ENCODE measurements around the gene WDR93.

Gene WDR93

GRCh38 chr15:89670971-89671560 lies 19.5 kb upstream of the WDR93 start:
- Histone ChIP-seq H3K4me3 (ENCODE audit: low read depth in 1 of 2, low read length in 2 of 2) (no peak overlapping the region), H3K9me3 (ENCODE audit: control insufficient read depth in 1 of 2, low read length in 2 of 2) (no peaks in the 10 kb centered on the region), H3K27ac (ENCODE audit: low read depth, low read length) (no peak overlapping the region), H3K9ac (ENCODE audit: low read depth in 1 of 2, low read length in 2 of 2) (no peak overlapping the region), H3K27me3 (ENCODE audit: control insufficient read depth in 1 of 2, insufficient read depth in 2 of 2, low read length in 2 of 2) (no peaks in the 10 kb centered on the region), H3K4me1 (ENCODE audit: control insufficient read depth in 1 of 2, insufficient read depth in 2 of 2, low read length in 2 of 2) (no peaks in the 10 kb centered on the region), H3K36me3 (ENCODE audit: control insufficient read depth in 1 of 2, insufficient read depth in 2 of 2, low read length in 2 of 2) (no peaks in the 10 kb centered on the region)

DNA sequence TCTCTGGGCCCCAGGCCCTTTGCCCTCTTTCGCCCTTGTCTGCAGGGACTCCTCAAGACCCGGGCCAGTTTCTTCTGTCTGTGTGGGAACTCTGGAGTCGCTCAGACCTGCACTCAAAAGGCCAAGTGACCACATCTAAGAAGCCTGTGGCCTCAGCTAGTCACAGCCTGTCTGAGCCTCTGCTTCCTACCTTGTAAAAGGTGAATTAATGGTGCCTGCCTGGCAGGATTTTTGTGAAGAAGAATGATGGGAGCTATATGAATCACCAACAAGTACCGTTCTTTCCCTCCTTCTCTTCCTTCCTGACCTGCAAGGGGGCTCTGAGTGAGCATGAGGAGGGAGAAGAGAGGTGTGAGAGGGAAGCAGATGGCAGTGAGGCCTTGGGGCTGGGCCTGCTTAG lies 18.9 kb upstream of the WDR93 start:
- Histone ChIP-seq H3K27me3 (ENCODE audit: control insufficient read depth in 1 of 2, insufficient read depth in 2 of 2, low read length in 2 of 2) (no peaks in the 10 kb centered on the region), H3K9ac (ENCODE audit: low read depth in 1 of 2, low read length in 2 of 2) (no peak overlapping the region), H3K4me3 (ENCODE audit: low read depth in 1 of 2, low read length in 2 of 2) (no peak overlapping the region), H3K9me3 (ENCODE audit: control insufficient read depth in 1 of 2, low read length in 2 of 2) (no peaks in the 10 kb centered on the region), H3K36me3 (ENCODE audit: control insufficient read depth in 1 of 2, insufficient read depth in 2 of 2, low read length in 2 of 2) (no peaks in the 10 kb centered on the region), H3K27ac (ENCODE audit: low read depth, low read length) (no peak overlapping the region), H3K4me1 (ENCODE audit: control insufficient read depth in 1 of 2, insufficient read depth in 2 of 2, low read length in 2 of 2) (no peaks in the 10 kb centered on the region)

GRCh38 chr15:89672221-89673164 lies 18.1 kb upstream of the WDR93 start:
- Histone ChIP-seq H3K27me3 (ENCODE audit: control insufficient read depth in 1 of 2, insufficient read depth in 2 of 2, low read length in 2 of 2) (no peaks in the 10 kb centered on the region), H3K9ac (ENCODE audit: low read depth in 1 of 2, low read length in 2 of 2) (no peak overlapping the region), H3K27ac (ENCODE audit: low read depth, low read length) (no peak overlapping the region), H3K36me3 (ENCODE audit: control insufficient read depth in 1 of 2, insufficient read depth in 2 of 2, low read length in 2 of 2) (no peaks in the 10 kb centered on the region), H3K9me3 (ENCODE audit: control insufficient read depth in 1 of 2, low read length in 2 of 2) (no peaks in the 10 kb centered on the region), H3K4me3 (ENCODE audit: low read depth in 1 of 2, low read length in 2 of 2) (no peak overlapping the region), H3K4me1 (ENCODE audit: control insufficient read depth in 1 of 2, insufficient read depth in 2 of 2, low read length in 2 of 2) (no peaks in the 10 kb centered on the region)

- H3K9ac ChIP-seq (ENCODE audit: low read depth in 1 of 2, low read length in 2 of 2) = no peak overlapping the region
- no peak overlapping the region for H3K4me3 ChIP-seq (ENCODE audit: low read depth in 1 of 2, low read length in 2 of 2)
- H3K27ac ChIP-seq (ENCODE audit: low read depth, low read length) = no peak overlapping the region
- no peaks in the 10 kb centered on the region for H3K36me3 ChIP-seq (ENCODE audit: control insufficient read depth in 1 of 2, insufficient read depth in 2 of 2, low read length in 2 of 2)
- H3K27me3 ChIP-seq (ENCODE audit: control insufficient read depth in 1 of 2, insufficient read depth in 2 of 2, low read length in 2 of 2) = no peaks in the 10 kb centered on the region
- no peaks in the 10 kb centered on the region for H3K4me1 ChIP-seq (ENCODE audit: control insufficient read depth in 1 of 2, insufficient read depth in 2 of 2, low read length in 2 of 2)
- H3K9me3 ChIP-seq (ENCODE audit: control insufficient read depth in 1 of 2, low read length in 2 of 2) = no peaks in the 10 kb centered on the region
These were observed 17.5 kb upstream of the WDR93 start for GRCh38 chr15:89673165-89673512.

- Histone ChIP-seq H3K27ac (ENCODE audit: low read depth, low read length) (no peak overlapping the region), H3K9ac (ENCODE audit: low read depth in 1 of 2, low read length in 2 of 2) (no peak overlapping the region), H3K4me1 (ENCODE audit: control insufficient read depth in 1 of 2, insufficient read depth in 2 of 2, low read length in 2 of 2) (peaks cover 0 to 4% of the 10 kb centered on the region in 2 donors)
These were observed 16.1 kb upstream of the WDR93 start for GRCh38 chr15:89674526-89674925.

DNA sequence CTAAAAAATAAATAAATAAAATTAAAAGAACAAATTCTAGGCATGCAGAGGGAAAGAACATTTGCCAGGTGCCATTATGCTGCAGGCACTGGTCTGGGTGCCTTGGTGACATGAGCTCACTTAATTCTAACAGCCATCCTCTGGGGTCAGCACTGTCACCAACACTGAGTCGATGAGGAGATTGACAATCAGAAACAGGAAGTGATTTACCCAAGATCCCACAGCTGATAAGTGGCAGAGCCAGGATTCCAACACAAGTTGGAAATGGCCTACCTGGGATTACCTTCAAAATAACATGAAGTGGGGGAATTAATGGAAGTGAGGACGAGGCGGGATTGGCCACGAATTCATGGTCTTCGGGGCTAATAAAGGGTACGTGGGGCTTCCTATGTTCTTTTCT lies 15.0 kb upstream of the WDR93 start:
- Histone ChIP-seq H3K4me3 (ENCODE audit: low read depth in 1 of 2, low read length in 2 of 2) (no peak overlapping the region), H3K9me3 (ENCODE audit: control insufficient read depth in 1 of 2, low read length in 2 of 2) (no peaks in the 10 kb centered on the region), H3K27ac (ENCODE audit: low read depth, low read length) (no peak overlapping the region), H3K36me3 (ENCODE audit: control insufficient read depth in 1 of 2, insufficient read depth in 2 of 2, low read length in 2 of 2) (no peaks in the 10 kb centered on the region), H3K27me3 (ENCODE audit: control insufficient read depth in 1 of 2, insufficient read depth in 2 of 2, low read length in 2 of 2) (no peaks in the 10 kb centered on the region), H3K9ac (ENCODE audit: low read depth in 1 of 2, low read length in 2 of 2) (no peak overlapping the region), H3K4me1 (ENCODE audit: control insufficient read depth in 1 of 2, insufficient read depth in 2 of 2, low read length in 2 of 2) (peaks cover under 1 to 13% of the 10 kb centered on the region in 2 donors)

More at GRCh38 chr15:89674526-89674925, 16.1 kb upstream of the WDR93 start:
- Histone ChIP-seq H3K9me3 (ENCODE audit: control insufficient read depth in 1 of 2, low read length in 2 of 2) (no peaks in the 10 kb centered on the region), H3K4me3 (ENCODE audit: low read depth in 1 of 2, low read length in 2 of 2) (no peak overlapping the region), H3K36me3 (ENCODE audit: control insufficient read depth in 1 of 2, insufficient read depth in 2 of 2, low read length in 2 of 2) (no peaks in the 10 kb centered on the region), H3K27me3 (ENCODE audit: control insufficient read depth in 1 of 2, insufficient read depth in 2 of 2, low read length in 2 of 2) (no peaks in the 10 kb centered on the region)

DNA sequence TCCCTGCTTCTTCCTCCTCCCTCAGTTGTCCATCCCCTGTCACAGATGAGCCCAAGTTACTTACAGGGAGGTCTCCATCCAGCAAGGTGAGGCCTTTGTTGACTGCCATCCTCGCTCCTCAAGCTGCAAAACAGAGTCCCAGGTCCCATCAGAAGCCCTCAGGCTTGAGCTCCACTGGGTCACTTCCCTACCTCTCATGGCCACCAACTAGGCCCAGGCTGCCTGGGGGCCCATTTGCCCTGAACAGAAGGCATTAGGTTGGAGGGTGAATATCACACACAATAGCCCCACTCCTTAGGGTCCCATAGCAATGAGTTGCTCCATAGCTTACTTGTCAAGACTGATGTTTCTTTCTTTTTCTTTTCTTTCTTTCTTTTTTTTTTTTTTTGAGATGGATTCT lies 13.2 kb upstream of the WDR93 start:
- Histone ChIP-seq H3K36me3 (ENCODE audit: control insufficient read depth in 1 of 2, insufficient read depth in 2 of 2, low read length in 2 of 2) (no peaks in the 10 kb centered on the region), H3K9ac (ENCODE audit: low read depth in 1 of 2, low read length in 2 of 2) (no peak overlapping the region), H3K27me3 (ENCODE audit: control insufficient read depth in 1 of 2, insufficient read depth in 2 of 2, low read length in 2 of 2) (no peaks in the 10 kb centered on the region), H3K27ac (ENCODE audit: low read depth, low read length) (no peak overlapping the region), H3K4me1 (ENCODE audit: control insufficient read depth in 1 of 2, insufficient read depth in 2 of 2, low read length in 2 of 2) (peaks cover 9 to 20% of the 10 kb centered on the region in 2 donors), H3K9me3 (ENCODE audit: control insufficient read depth in 1 of 2, low read length in 2 of 2) (no peaks in the 10 kb centered on the region), H3K4me3 (ENCODE audit: low read depth in 1 of 2, low read length in 2 of 2) (no peak overlapping the region)

DNA sequence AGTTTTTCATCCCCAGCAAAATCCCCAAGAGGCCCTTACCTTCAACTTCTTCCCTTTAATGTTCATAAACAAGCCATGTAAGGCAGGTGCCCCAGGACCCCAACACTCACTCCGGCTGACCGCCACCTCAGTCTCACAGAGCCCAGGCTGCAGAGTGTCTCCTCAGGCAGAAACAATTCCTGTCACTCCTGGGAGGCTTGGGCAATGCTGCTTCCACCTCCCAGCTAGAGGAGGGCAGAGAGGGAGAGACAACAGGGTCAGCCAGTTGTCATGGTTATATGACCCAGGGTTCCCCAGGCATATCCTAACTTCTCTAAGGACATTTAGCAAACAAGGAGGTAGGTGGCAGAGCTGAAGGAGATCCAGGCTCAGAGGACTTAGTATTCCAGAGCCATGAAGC lies 11.4 kb upstream of the WDR93 start, which contains the start of gene PLIN1:
Gene PLIN1 (minus strand): TSS at position 156 of the 400 bp plus-strand sequence. CDS start 1,878 bp downstream, outside the sequence.
- peaks cover 9 to 20% of the 10 kb centered on the region in 2 donors for H3K4me1 ChIP-seq (ENCODE audit: control insufficient read depth in 1 of 2, insufficient read depth in 2 of 2, low read length in 2 of 2)
- H3K36me3 ChIP-seq (ENCODE audit: control insufficient read depth in 1 of 2, insufficient read depth in 2 of 2, low read length in 2 of 2) = peaks cover 10% of the 10 kb centered on the region in 2 donors
- peak within 1 kb of the TSS in 1 of 2 donors; percentile 18 for H3K9ac ChIP-seq (ENCODE audit: low read depth in 1 of 2, low read length in 2 of 2)
- peak within 1 kb of the TSS; percentile 70 for H3K27ac ChIP-seq (ENCODE audit: low read depth, low read length)
- H3K4me3 ChIP-seq (ENCODE audit: low read depth in 1 of 2, low read length in 2 of 2) = no peak within 1 kb of the TSS
- H3K9me3 ChIP-seq (ENCODE audit: control insufficient read depth in 1 of 2, low read length in 2 of 2) = no peaks in the 10 kb centered on the region
- no peaks in the 10 kb centered on the region for H3K27me3 ChIP-seq (ENCODE audit: control insufficient read depth in 1 of 2, insufficient read depth in 2 of 2, low read length in 2 of 2)

- Histone ChIP-seq H3K36me3 (ENCODE audit: control insufficient read depth in 1 of 2, insufficient read depth in 2 of 2, low read length in 2 of 2) (peaks cover 10 to 15% of the 10 kb centered on the region in 2 donors), H3K4me3 (ENCODE audit: low read depth in 1 of 2, low read length in 2 of 2) (peak overlapping the region in 1 of 2 donors; percentile 20), H3K4me1 (ENCODE audit: control insufficient read depth in 1 of 2, insufficient read depth in 2 of 2, low read length in 2 of 2) (peaks cover 9 to 20% of the 10 kb centered on the region in 2 donors), H3K27me3 (ENCODE audit: control insufficient read depth in 1 of 2, insufficient read depth in 2 of 2, low read length in 2 of 2) (no peaks in the 10 kb centered on the region), H3K27ac (ENCODE audit: low read depth, low read length) (peak overlapping the region; percentile 70), H3K9ac (ENCODE audit: low read depth in 1 of 2, low read length in 2 of 2) (peak overlapping the region in 1 of 2 donors; percentile 18), H3K9me3 (ENCODE audit: control insufficient read depth in 1 of 2, low read length in 2 of 2) (no peaks in the 10 kb centered on the region)
These were observed 10.2 kb upstream of the WDR93 start for GRCh38 chr15:89680282-89680873.

- H3K27ac ChIP-seq (ENCODE audit: low read depth, low read length) = no peak overlapping the region
- H3K9ac ChIP-seq (ENCODE audit: low read depth in 1 of 2, low read length in 2 of 2) = no peak overlapping the region
- H3K9me3 ChIP-seq (ENCODE audit: control insufficient read depth in 1 of 2, low read length in 2 of 2) = no peaks in the 10 kb centered on the region
- no peaks in the 10 kb centered on the region for H3K27me3 ChIP-seq (ENCODE audit: control insufficient read depth in 1 of 2, insufficient read depth in 2 of 2, low read length in 2 of 2)
- peak overlapping the region in 1 of 2 donors; percentile 20 for H3K4me3 ChIP-seq (ENCODE audit: low read depth in 1 of 2, low read length in 2 of 2)
- H3K4me1 ChIP-seq (ENCODE audit: control insufficient read depth in 1 of 2, insufficient read depth in 2 of 2, low read length in 2 of 2) = peaks cover 9 to 20% of the 10 kb centered on the region in 2 donors
- H3K36me3 ChIP-seq (ENCODE audit: control insufficient read depth in 1 of 2, insufficient read depth in 2 of 2, low read length in 2 of 2) = peaks cover 12 to 15% of the 10 kb centered on the region in 2 donors
These were observed 9.5 kb upstream of the WDR93 start for GRCh38 chr15:89681146-89681545.

Data from duodenal mucosa (tissue), 2 donors.